ENCODE data around the gene D2HGDH. TPM values are rescaled to one million over a fixed set of nuclear protein-coding genes. Genes with fewer than 3 reads are reported as not detected.
"Not testable (repeated sequence)": the region's sequence is repeated elsewhere in the genome, so short reads cannot be mapped to it uniquely, and the experiment has no call there.

The D2HGDH gene
- total RNA-seq, 2 donors from 2014 or later, result 16.0 to 32.7 TPM

DNA sequence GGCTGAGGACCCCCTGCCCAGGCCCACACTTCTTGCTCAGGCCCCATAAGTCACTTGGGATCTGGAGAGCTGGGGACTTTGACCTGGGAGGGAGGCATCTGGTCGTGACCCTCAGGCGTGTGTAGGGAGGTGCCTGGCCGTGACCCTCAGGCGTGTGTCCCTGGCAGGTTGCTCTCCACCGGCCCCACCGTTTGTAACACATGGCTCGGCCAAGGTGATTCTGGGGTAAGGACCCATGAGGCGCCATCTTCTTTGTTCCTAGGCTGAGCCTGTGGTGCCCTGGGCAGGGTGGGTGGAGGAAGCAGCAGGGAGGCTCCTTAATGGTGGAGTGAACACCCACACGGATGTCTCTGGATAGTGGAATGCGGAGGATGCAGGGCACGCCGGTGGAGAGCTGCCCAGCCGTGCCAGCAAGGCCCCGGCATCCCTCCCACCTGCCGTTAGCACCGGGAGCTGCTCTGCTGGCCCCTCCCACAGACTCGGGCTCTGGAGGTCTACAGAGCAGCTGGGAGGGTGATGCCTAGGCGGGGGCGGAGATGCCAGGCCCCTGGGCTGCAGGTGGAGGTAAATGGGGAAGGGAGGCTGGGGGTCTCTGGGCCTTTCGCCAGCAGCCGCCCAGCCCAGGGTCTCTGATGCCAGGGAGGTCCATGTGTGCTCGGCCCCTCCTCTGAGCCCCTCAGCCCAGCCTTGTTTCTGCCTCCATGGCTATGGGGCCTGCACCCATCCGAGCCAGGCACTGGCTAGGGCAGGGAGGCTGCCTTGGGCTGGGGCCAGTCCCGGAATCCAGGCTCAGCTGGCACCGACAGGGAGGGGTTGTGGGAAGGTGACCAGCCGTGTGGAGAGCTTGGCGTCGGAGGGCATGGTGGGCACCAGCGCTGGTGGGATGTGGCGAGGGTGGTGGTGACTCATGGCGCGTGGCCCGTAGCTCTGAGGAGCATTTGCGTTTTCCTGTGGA lies 41.1 kb downstream of the D2HGDH start:
- Mint-ChIP-seq H3K36me3 (ENCODE audit: low read depth) (no peaks in the 10 kb centered on the region), H3K27me3 (no peaks in the 10 kb centered on the region), H3K4me1 (peaks cover 9% of the 10 kb centered on the region), H3K4me3 (no peak overlapping the region), H3K9me3 (no peaks in the 10 kb centered on the region), H3K27ac (no peak overlapping the region)
- ATAC-seq (replicated peaks), result no peak

DNA sequence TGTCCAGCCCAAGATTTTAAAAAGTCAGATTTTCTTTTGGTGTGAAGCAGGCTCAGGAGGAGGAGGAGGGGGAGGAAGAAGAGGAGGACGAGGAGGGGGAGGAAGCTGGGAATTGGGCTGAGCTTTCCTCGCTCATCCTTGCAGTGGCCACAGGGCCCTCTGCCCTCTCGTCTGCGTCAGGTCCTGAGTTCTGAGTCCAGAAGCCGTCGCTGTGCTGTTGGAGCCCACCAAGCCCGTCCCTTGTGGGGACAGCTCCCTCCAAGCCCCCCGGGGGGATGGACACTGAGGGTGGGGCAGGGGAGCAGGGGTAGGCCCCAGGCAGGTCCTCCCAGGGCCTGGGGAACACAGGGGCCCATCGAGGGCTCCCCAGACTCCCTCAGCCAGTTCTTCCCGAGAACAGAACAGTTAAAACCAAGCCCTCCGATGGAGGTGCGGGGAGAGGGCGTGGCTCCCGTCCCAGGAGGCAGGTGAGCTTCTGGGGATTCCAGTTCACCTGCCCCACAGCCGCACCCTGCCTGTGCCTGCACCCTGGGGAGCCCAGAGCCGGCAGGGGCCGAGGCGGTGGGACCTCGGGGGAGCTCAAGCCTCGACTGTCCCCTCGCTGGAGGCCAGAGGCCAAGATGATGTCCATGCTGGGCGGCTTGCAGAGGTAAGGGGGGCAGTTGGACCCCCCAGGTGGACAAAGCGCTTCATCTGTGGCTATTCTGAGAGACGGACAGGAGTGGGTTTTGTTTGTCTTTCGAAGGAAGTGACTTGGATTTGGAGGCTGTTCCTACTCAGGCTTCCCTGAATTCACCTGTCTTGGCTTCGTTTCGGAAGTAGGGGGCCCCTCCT lies 42.1 kb downstream of the D2HGDH start, which contains the start of gene GAL3ST2:
Gene GAL3ST2, plus strand, starts transcription at position 487 of the 834 bp plus-strand sequence. Its CDS starts 134 bp downstream, at position 621.
- Mint-ChIP-seq H3K9me3 (no peaks in the 10 kb centered on the region), H3K36me3 (ENCODE audit: low read depth) (no peaks in the 10 kb centered on the region), H3K4me1 (peaks cover 9% of the 10 kb centered on the region), H3K4me3 (no peak within 1 kb of the TSS), H3K27ac (no peak within 1 kb of the TSS), H3K27me3 (no peaks in the 10 kb centered on the region)
- no peak for ATAC-seq (replicated peaks)

DNA sequence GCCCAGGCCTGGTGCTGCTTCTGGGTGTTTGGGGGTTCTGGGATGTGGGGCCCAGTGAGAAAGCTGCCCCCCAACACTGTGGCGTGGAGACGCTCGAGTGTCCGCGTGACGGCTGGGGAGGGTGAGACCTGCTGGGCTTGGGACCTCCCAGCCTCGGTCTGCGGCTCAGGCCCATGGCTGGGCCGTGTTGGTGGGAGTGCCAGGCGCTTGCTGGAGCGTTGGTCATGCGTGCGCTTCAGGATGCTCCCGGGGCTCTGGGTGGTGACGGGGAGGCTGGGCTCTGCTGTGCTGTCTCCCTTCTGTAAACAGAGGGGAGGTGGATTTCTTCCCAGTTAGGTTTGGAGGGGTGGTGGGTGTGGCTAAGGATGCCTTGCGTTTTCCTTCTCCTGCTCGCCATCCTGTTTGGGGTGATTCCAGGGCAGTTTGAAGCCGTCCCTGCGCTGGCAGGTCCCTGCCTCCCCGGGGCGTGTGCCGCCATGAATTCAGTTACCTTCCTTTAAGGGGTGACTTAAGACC lies 42.8 kb downstream of the D2HGDH start:
- no peak for ATAC-seq (replicated peaks)
- Mint-ChIP-seq H3K27me3 (no peaks in the 10 kb centered on the region), H3K36me3 (ENCODE audit: low read depth) (no peaks in the 10 kb centered on the region)

GRCh38 chr2:241777686-241778627 lies 43.5 kb downstream of the D2HGDH start:
- no peaks in the 10 kb centered on the region for H3K27me3 Mint-ChIP-seq
- no peaks in the 10 kb centered on the region for H3K4me1 Mint-ChIP-seq
- no peaks in the 10 kb centered on the region for H3K9me3 Mint-ChIP-seq
- H3K27ac Mint-ChIP-seq, result no peak overlapping the region
- no peak overlapping the region for H3K4me3 Mint-ChIP-seq
- ATAC-seq (replicated peaks), result peak; percentile 26
- no peaks in the 10 kb centered on the region for H3K36me3 Mint-ChIP-seq (ENCODE audit: low read depth)

More for the DNA sequence above, 42.8 kb downstream of the D2HGDH start:
- no peak overlapping the region for H3K4me3 Mint-ChIP-seq
- no peak overlapping the region for H3K27ac Mint-ChIP-seq
- peaks cover 3% of the 10 kb centered on the region for H3K4me1 Mint-ChIP-seq
- H3K9me3 Mint-ChIP-seq, result no peaks in the 10 kb centered on the region

GRCh38 chr2:241780939-241781569 lies 46.6 kb downstream of the D2HGDH start:
- no peaks in the 10 kb centered on the region for H3K4me1 Mint-ChIP-seq
- no peak for ATAC-seq (replicated peaks)
- H3K36me3 Mint-ChIP-seq (ENCODE audit: low read depth), result no peaks in the 10 kb centered on the region
- H3K27ac Mint-ChIP-seq, result no peak overlapping the region
- no peak overlapping the region for H3K4me3 Mint-ChIP-seq
- no peaks in the 10 kb centered on the region for H3K27me3 Mint-ChIP-seq
- no peaks in the 10 kb centered on the region for H3K9me3 Mint-ChIP-seq

- H3K9me3 Mint-ChIP-seq; H3K27ac Mint-ChIP-seq; H3K36me3 Mint-ChIP-seq (ENCODE audit: low read depth); H3K27me3 Mint-ChIP-seq; H3K4me1 Mint-ChIP-seq; H3K4me3 Mint-ChIP-seq; ATAC-seq (replicated peaks): not testable (repeated sequence)
Observed at GRCh38 chr2:241782053-241782452, 47.6 kb downstream of the D2HGDH start.

DNA sequence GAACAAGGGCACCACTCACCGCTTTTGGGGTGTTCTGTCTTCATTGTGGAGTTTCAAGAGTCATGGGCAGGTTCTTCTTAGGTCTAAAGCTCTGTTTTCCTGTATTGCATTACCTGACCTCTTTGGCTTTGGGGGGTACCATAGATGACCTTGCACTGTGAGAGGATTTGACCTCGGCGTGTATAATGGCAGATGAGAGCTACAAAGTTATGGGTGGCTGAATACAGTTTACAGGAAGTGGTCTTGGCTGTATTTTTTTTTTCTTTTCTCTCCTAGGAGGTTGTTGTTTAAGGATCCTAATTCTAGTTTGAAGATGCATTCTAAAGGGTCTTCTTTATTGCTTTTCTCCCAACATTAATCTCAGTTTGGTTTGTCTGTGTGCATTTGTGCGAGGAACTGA lies 53.7 kb downstream of the D2HGDH start:
- Mint-ChIP-seq H3K4me1 (peaks cover 17% of the 10 kb centered on the region), H3K9me3 (no peaks in the 10 kb centered on the region), H3K36me3 (ENCODE audit: low read depth) (no peaks in the 10 kb centered on the region), H3K27ac (peak overlapping the region; percentile 91), H3K27me3 (no peaks in the 10 kb centered on the region), H3K4me3 (peak overlapping the region; percentile 77)
- ATAC-seq (replicated peaks), result peak; percentile 7

DNA sequence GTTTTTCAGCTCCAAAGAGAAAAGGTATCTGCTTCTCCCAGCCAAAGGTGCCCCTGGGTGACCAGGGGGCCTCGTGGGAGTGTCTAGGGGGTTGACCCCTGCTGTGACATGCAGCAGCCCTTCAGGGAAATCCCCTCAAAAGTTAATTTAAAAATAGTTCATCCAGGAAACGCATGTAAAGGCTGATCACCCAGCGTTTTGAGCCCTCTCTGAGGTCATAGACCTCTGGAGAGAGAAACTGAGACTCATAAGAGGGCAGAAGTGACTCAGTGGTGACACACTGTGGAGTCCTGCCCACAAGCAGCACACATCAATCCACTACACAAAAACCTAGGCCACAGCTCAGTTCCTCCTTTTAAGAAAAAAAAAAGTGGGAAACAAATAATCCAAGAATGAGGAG lies 54.1 kb downstream of the D2HGDH start:
- H3K9me3 Mint-ChIP-seq, result no peaks in the 10 kb centered on the region
- ATAC-seq (replicated peaks), result peak; percentile 99
- H3K4me1 Mint-ChIP-seq, result peaks cover 17% of the 10 kb centered on the region
- H3K4me3 Mint-ChIP-seq, result peak overlapping the region; percentile 77
- H3K27ac Mint-ChIP-seq, result peak overlapping the region; percentile 91
- H3K27me3 Mint-ChIP-seq, result no peaks in the 10 kb centered on the region
- no peaks in the 10 kb centered on the region for H3K36me3 Mint-ChIP-seq (ENCODE audit: low read depth)

- H3K4me3 Mint-ChIP-seq; H3K9me3 Mint-ChIP-seq; ATAC-seq (replicated peaks); H3K36me3 Mint-ChIP-seq (ENCODE audit: low read depth); H3K27me3 Mint-ChIP-seq; H3K27ac Mint-ChIP-seq: not testable (repeated sequence)
- peaks cover 17% of the 10 kb centered on the region for H3K4me1 Mint-ChIP-seq
Observed at GRCh38 chr2:241791385-241791784, 57.0 kb downstream of the D2HGDH start.

GRCh38 chr2:241793385-241793784 lies 59.0 kb downstream of the D2HGDH start:
- Mint-ChIP-seq H3K36me3 (ENCODE audit: low read depth) (no peaks in the 10 kb centered on the region), H3K27ac (no peak overlapping the region), H3K9me3 (no peaks in the 10 kb centered on the region), H3K27me3 (no peaks in the 10 kb centered on the region), H3K4me1 (peaks cover 10% of the 10 kb centered on the region), H3K4me3 (no peak overlapping the region)
- no peak for ATAC-seq (replicated peaks)

DNA sequence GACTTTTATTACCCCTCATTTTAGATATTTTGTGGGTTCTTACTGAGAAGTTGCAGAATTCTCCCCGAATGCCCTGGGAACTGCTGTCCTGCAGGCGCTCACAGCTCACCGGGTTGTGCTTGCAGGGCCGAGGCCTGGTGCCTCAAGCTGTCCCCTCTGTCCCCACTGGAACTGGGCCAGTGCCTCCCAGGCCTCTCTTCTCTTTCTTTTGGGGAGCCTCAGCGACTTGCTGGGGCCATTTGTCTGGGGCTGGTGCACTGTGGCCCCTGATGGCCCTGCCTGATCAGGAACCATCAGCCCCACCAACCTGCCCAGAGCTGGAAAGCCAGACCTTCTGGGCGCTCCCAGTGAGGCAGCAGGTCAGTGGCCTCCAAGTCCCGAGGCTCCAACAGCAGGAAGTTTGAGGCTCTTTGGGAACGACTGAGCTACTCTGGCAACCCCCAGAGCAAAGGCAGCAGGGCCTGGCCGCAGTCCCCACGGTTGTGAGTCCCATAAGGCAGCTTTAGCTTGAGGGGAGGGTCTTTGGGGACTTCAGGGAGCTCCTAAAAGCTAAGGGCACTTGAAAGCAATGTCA lies 59.9 kb downstream of the D2HGDH start:
- H3K27me3 Mint-ChIP-seq, result no peaks in the 10 kb centered on the region
- H3K4me3 Mint-ChIP-seq, result no peak overlapping the region

DNA sequence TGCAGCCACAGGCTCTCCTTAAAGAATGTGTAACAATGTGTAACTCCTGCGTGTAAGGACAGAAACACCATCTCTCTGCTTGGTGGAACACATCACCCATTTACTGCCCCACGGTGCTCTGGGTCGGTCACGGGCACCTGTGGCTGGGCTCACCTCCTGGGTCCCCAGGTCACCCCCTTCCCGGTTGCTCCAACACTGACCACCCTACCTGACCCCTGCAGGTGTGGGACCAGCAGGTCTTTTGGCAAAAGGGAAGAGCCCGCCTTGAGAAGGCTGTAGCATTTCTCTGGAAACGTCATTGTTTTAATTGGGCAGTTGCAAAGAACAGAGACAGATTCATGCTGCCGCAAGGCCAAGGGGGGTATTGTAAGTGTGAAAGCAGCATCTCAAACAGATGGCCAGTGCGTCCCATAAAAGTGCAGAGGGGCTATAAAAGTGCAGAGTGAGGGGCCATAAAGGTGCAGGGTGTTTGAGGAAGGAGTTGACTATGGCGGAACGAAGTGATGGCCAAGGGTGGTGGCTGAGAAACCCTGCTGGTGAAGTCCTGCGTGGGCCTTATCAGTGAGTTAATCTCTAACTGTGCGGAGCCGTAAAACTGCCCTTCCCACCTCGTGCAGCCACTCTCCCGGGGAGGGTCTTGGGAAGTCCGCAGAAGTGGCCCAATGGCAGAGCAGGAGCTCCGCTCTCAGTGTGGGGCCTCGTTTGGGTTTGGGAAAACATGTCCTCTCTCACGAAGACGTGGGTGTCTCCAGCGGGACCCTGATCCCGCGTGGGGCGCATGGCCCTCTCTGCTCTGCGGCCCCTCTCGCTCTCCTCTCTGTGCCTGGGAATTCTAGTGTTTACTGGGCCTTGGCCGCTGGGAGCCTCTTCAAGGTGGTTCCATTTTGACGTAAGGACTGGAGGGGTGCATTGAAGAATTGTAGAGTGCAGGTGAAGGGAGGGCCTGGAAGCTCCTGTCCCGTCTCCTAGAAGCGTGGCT lies 60.9 kb downstream of the D2HGDH start:
- H3K27ac Mint-ChIP-seq, result no peak overlapping the region
- no peak overlapping the region for H3K4me3 Mint-ChIP-seq
- no peaks in the 10 kb centered on the region for H3K27me3 Mint-ChIP-seq
- H3K9me3 Mint-ChIP-seq, result no peaks in the 10 kb centered on the region
- H3K36me3 Mint-ChIP-seq (ENCODE audit: low read depth), result no peaks in the 10 kb centered on the region
- no peak for ATAC-seq (replicated peaks)
- no peaks in the 10 kb centered on the region for H3K4me1 Mint-ChIP-seq

More for the DNA sequence above, 59.9 kb downstream of the D2HGDH start:
- no peak overlapping the region for H3K27ac Mint-ChIP-seq
- H3K9me3 Mint-ChIP-seq, result no peaks in the 10 kb centered on the region
- ATAC-seq (replicated peaks), result no peak
- H3K4me1 Mint-ChIP-seq, result peaks cover under 1% of the 10 kb centered on the region
- no peaks in the 10 kb centered on the region for H3K36me3 Mint-ChIP-seq (ENCODE audit: low read depth)
